Measurements from ENCODE around the gene LVRN. TPM values are rescaled to one million over a fixed set of nuclear protein-coding genes. Genes with fewer than 3 reads are reported as not detected.
A peak's percentile ranks its signal among the peaks of the same experiment; 100 is the strongest.

The LVRN gene
- total and polyA plus RNA-seq, 2 of the 13 experiments (the other 11 are each of a cell fraction or from before 2014, with no cell fraction given) = 0.09 to 0.20 TPM

DNA sequence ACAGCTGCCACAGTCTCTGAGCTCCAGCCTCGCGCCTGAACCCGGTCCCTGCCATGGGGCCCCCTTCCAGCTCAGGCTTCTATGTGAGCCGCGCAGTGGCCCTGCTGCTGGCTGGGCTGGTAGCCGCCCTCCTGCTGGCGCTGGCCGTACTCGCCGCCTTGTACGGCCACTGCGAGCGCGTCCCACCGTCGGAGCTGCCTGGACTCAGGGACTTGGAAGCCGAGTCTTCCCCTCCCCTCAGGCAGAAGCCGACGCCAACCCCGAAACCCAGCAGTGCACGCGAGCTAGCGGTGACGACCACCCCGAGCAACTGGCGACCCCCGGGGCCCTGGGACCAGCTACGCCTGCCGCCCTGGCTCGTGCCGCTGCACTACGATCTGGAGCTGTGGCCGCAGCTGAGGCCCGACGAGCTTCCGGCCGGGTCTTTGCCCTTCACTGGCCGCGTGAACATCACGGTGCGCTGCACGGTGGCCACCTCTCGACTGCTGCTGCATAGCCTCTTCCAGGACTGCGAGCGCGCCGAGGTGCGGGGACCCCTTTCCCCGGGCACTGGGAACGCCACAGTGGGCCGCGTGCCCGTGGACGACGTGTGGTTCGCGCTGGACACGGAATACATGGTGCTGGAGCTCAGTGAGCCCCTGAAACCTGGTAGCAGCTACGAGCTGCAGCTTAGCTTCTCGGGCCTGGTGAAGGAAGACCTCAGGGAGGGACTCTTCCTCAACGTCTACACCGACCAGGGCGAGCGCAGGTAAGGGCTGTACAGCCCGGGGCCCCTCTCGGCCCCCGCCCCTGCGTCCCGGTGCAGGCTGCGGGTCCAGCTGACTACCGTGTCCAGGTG is 509 bp downstream of the LVRN start (continued):
- TF ChIP-seq ZKSCAN8 (CRISPR knock-in tag; IDR thresholded peaks at IDR 0.05; ENCODE audit: borderline replicate concordance) = no peak
- TF ChIP-seq CHD2 (IDR thresholded peaks at IDR 0.05; ENCODE audit: low read depth, low read length) = no peak
- TF ChIP-seq ZBTB7A (CRISPR knock-in tag; IDR thresholded peaks at IDR 0.05) = no peak; the same call in 1 of the 2 replicates
- no peak for TF ChIP-seq ZNF382 (CRISPR knock-in tag; IDR thresholded peaks at IDR 0.05; ENCODE audit: borderline replicate concordance)
- no peak for TF ChIP-seq ADNP (CRISPR knock-in tag; IDR thresholded peaks at IDR 0.05)
- TF ChIP-seq MBNL3 (CRISPR knock-in tag; conservative IDR thresholded peaks at IDR 0.05) = no peak
- no peak for TF ChIP-seq JUND (CRISPR knock-in tag; IDR thresholded peaks at IDR 0.05)
- TF ChIP-seq ARID3A (IDR thresholded peaks at IDR 0.05; ENCODE audit: low read depth, low read length) = no peak
- no peak for TF ChIP-seq ZSCAN25 (CRISPR knock-in tag; IDR thresholded peaks at IDR 0.05)
- no peak for TF ChIP-seq FOXK2 (IDR thresholded peaks at IDR 0.05)
- TF ChIP-seq PBX3 (CRISPR knock-in tag; IDR thresholded peaks at IDR 0.05; ENCODE audit: borderline replicate concordance) = no peak
- 0 out of 2 replicates have a peak, but pooled peaks have one; percentile 47 for TF ChIP-seq ZBTB43 (CRISPR knock-in tag; conservative IDR thresholded peaks at IDR 0.05)
- TF ChIP-seq ZFP1 (CRISPR knock-in tag; IDR thresholded peaks at IDR 0.05) = no peak
- TF ChIP-seq ZIK1 (CRISPR knock-in tag; IDR thresholded peaks at IDR 0.05; ENCODE audit: borderline replicate concordance, low read depth) = no peak
- no peak for TF ChIP-seq SSRP1 (CRISPR knock-in tag; IDR thresholded peaks at IDR 0.05)
- no peak for TF ChIP-seq ZNF256 (CRISPR knock-in tag; conservative IDR thresholded peaks at IDR 0.05)
- TF ChIP-seq ZNF569 (CRISPR knock-in tag; IDR thresholded peaks at IDR 0.05; ENCODE audit: borderline replicate concordance) = no peak
- TF ChIP-seq RXRB (CRISPR knock-in tag; IDR thresholded peaks at IDR 0.05; ENCODE audit: borderline replicate concordance) = no peak
- TF ChIP-seq ZNF761 (CRISPR knock-in tag; conservative IDR thresholded peaks at IDR 0.05) = no peak
- TF ChIP-seq ARHGAP35 (CRISPR knock-in tag; IDR thresholded peaks at IDR 0.05; ENCODE audit: borderline replicate concordance) = no peak
- 0 out of 2 replicates have a peak, but pooled peaks have one; percentile 55 for TF ChIP-seq GZF1 (CRISPR knock-in tag; IDR thresholded peaks at IDR 0.05)
- TF ChIP-seq CBX5 (CRISPR knock-in tag; IDR thresholded peaks at IDR 0.05; ENCODE audit: borderline replicate concordance) = no peak
- no peak for TF ChIP-seq ZSCAN21 (CRISPR knock-in tag; IDR thresholded peaks at IDR 0.05; ENCODE audit: borderline replicate concordance)
- TF ChIP-seq ZNF207 (IDR thresholded peaks at IDR 0.05; ENCODE audit: borderline replicate concordance) = no peak
- TF ChIP-seq HCFC1 (IDR thresholded peaks at IDR 0.05; ENCODE audit: low read depth, low read length) = no peak
- TF ChIP-seq ZZZ3 (CRISPR knock-in tag; IDR thresholded peaks at IDR 0.05; ENCODE audit: borderline replicate concordance) = no peak
